NCI-H510A treated with DMSO at 0.1 percent for 48 hours (cell line): ENCODE measurements around the gene ZNF579.

Experiments used
- DNase-seq: peaks from one replicate; lab custom pipeline; 2025; lab: John Stamatoyannopoulos, UW

ZNF579 gene

DNA sequence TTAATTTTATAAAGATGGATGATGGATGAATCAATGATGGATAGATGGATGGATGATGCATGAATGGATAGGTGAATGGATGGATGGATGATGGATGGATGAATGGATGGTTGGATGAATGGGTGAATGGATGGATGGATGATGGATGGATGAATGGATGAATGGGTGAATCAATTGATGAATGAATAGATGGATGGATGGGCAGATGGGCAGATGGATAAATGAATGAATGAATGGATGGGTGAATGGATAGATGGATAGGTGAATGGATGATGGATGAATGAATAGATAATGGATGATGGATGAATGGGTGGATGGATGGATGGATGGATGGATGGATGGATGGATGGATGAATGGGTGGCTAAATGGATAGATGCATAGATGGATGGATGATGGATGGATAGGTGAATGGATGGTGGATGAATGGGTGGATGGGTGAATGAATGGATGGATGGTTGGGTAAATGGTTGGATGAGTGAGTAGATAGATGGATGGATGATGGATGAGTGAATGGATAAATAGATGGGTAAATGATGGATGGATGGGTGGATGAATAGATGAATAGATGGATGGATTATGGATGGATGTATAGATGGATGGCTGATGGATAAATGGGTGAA is 12.8 kb downstream of the ZNF579 start:
- no peak for DNase-seq

DNA sequence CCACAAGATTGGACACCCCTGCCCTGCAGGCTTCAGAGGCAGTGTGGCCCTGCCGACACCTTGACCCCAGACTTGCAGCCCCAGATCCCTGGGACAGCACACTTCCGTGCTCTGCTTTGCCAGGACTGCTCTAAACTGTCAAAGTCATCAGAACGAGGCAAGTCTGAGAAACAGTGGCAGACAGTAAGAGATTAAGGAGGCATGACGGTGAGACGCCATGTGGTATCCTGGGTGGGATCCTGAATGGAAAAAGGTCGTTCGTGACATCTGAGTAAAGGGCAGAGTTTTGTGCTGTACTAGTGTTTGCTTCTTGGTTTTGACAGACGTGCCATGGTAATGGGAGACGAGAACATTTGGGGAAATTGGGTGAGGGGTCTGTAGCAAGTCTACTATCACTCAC is 13.8 kb downstream of the ZNF579 start:
- DNase-seq: no peak

DNA sequence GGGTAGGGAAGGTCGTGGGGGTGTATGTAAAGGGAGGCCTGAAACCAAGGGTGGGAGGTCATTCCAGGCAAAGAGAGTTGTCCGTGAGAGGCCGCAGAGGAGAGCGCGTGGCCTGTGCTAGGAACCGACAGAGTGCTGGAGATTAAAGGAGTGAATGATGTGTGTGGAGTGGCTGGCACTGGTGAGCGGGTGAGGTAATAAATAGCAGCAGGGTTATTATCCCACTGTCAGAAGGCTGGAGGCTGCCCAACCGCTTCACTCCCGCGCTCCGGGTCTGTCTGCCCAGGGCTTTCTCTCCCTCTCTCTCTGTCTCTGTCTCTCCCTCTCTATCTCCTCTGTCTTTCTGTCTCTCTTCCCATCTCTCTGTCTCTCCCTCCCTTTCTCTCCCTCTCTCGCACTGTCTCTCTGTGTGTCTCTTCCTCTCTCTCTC is 17.4 kb downstream of the ZNF579 start:
- no peak for DNase-seq

DNA sequence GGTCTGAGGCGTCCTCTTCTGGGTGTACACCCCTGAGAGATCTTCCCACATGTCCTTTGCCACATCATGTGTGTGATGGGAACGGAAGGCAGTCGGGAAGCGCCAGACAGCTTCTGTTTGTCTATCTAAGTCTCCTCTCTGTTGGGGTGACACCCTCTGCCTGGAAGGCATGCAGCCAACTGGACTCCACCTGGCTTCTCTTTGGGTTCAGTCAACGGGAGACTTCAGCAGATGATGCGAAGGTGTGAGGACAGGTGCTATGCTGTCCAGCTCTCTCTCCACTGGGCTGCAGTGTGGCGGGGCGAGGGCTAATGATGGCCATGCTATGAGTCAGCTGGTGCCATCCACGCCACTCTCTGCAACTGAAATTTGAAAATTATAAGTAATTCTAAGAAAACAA is 21.0 kb downstream of the ZNF579 start:
- DNase-seq: no peak

DNA sequence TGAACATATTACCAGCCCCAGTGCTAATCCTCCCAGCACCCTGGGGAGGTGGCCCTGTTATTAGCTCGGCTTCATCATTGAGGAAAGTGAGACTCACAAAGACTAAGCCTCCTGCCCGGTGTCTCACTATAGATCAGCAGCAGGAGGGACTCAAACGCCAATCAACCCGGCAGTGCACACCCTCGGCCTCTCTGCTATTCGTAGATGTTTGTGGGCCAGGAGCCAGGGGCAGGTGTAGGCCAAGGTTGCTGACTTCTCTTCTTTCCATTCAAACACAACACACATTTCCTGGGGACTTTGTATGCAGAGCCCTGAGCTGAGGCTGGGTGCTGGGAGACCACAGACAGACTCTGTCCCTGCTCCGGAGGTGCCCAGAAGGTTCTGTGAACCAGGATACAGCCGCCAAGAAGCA is 25.9 kb downstream of the ZNF579 start:
- no peak for DNase-seq

DNA sequence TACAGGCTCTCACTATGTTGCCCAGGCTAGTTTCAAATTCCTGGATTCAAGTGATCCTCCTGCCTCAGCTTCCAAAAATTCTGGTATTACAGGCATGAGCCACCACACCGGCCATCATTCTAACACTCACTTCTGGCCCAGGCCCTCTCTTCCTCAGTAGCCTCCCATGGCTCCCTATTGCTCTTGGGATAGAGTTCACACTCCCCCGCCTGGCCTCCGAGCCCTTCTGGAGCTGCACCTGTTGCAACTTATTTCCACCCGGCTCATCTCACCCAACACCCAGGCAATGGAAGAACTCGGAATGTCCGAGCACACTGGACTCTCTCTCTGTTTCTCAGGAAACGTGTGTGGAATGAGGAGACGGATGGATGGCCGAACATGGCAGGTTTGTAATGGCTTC is 26.3 kb downstream of the ZNF579 start:
- no peak for DNase-seq

DNA sequence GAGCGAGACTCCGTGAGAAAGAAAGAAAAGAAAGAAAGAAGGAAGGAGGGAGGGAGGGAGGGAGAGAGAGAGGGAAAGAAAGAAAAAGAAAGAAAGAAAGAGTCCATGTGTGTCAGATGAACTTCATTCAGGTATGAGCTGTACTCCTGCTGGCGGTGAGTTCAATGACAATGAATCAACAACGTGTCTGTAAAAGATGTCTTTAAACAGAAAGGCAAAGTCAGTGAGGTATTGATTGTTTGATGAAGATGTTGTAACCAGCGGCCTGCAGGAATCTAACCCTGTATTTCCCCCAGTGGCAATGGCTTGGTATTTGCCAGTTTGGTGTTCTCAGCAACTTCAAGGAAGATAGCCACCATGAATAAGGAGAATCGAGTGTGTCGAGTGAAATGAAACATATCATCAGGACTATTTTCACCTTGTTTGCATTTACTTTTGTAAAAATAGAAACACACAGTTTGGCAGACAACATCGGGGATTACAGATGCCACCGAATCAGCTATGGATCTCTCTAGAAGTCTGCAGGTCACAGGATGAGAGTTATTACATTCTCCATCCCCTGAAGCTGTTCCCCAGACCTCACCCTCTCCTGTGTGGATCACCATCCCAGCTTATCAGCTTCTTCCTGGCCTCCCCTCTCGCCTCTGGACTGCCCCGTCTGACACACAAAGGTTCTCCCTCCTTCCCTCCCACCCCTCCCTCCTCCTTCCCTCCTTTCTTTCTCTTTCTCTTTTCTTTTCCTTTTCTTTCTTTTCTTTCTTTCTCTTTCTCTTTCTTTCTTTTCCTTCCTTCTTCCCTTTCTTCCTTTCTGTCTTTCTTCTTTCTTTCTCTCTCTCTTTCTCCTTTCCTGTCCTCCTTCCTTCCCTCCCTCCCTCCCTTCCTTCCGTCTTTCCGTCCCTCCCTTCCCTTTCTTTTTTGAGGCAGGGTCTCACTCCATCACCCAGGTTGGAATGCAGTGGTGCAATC is 27.1 kb downstream of the ZNF579 start:
- DNase-seq: no peak

DNA sequence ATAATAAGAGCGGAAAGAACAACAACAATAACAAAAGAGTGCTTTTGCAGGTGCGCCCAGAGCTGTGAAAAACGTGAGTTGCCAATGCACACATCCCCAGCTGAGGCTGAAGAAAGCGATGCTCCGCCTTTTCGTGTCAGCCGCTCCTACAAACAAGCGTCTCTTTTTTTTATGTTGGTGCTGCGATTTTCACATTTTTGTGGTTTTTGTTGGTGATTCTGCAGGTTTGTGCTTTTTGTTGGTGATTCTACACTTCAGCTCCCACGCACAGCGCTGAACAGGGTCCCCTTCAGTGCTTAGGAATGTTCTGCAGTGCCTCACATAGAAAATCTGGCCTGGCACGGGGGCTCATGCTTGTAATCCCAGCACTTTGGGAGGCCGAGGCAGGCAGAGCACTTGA is 28.0 kb downstream of the ZNF579 start:
- no peak for DNase-seq

DNA sequence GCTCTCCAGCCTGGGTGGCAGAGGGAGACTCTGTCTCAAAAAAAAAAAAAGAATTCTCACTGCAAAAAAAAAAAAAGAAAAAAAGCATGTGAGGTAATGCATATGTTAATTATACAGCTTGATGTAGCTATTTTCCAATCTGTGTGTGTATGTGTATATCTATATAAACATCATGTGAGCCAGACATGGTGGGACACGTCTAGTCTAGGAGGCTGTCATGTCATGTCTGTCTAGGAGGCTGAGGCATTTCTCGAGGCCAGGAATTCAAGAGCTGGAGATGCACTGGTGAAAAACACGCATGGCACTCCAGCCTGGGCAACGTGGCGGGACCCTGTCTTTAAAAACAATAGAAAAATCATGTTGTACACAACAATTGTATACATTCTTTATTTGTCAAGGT is 28.4 kb downstream of the ZNF579 start:
- DNase-seq: no peak

DNA sequence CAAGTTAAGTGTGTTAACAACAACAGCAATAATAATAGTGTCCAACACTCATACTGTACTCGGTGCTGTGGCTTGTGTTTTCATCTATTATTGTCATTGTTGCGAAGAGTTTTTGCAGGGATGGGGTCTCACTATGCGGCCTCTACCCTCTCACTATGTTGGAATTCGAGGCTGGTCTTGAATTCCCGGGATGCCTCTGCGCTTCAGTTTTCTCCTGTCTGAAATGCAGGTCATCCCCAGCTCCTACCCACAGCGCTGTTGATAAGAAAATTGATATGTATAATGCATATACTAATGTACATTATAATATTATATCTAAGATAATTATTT is 30.4 kb downstream of the ZNF579 start:
- DNase-seq: no peak

DNA sequence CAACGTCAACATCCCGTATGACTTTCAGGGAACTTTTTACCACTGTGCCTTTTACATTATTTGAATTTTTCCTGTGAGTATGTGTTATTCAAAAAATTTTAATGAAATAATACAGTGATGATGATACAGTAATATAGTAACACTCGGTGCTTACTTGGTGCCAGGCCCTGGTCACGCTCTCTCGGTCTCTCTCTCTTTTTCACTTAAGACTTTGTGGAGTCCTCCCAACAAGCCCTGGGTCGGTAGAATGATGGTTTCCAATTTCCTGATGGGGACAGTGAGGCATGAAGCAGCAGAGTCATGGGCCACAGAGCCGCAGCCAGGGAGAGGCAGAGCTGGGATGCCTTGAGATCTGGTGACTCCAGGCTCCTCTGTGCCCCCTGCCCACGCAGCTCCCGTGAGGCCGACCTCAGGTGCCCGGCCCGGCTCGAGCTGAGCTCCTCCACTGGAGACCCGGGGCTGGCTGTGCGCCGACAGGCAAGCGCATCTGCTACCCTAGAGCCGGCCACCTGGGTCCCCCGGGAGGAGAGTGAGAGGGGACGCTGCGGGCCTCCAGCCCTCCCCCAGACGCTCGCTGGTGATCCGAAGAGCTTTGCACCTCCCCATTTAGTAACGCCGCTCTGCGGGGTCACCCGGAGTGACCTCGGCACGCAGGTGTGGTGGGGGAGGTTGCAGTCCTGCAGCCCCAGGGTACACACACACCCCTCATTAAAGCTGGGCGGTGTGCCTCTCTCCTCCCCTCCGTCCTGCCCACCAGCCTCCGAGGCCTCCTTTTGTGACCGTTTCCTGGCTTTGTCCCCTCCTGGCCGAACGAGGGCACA is 30.9 kb downstream of the ZNF579 start:
- DNase-seq: no peak

DNA sequence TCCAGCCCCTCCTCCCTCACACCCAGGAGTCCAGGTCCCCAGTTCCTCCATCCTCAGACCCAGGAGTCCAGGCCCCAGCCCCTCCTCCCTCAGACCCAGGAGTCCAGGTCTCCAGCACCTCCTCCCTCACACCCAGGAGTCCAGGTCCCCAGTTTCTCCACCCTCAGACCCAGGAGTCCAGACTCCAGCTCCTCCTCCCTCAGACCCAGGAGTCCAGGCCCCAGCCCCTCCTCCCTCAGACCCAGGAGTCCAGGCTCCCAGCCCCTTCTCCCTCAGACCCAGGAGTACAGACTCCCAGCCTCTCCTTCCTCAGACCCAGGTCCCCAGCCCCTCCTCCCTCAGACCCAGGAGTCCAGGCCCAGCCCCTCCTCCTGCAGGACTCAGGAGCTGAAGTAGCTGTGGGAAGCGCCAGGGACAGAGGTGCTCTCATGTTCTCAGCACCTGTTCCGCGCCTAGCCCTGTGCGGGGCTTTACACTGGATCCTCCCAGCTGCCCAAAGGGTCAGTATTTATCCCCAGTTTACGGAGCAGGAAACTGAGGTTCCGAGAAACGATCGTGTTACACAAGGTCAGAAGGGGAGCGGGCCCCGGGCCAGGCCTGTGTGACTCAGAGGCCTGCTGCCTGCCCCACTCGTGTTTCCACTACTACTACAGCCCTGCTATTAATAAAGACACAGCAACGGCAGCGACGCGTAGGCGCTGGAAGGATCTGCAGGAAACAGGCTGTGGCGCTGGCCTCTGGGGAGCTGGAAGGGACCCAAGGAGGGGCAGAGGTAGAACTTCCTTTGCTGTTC is 33.6 kb downstream of the ZNF579 start:
- DNase-seq: no peak

DNA sequence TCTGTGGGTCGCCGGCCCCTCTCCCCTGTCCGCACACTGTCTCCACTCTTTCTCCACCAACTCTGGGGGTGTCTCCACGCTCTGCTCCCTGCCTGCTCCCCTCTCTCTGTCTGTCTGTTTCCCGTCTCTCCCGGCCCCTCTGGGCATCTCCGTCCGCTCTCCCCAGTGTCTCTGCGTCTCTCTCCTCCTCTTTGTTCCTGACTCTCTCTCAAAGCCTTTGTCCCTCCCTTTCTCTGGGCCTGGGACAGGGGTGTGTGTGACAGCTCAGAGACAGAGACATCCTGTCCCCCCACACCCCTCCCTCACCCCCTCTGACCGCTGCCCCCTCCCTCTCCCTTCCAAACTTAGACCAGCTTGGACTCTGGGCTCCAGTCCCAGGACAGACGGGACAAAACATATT is 34.6 kb downstream of the ZNF579 start:
- no peak for DNase-seq

DNA sequence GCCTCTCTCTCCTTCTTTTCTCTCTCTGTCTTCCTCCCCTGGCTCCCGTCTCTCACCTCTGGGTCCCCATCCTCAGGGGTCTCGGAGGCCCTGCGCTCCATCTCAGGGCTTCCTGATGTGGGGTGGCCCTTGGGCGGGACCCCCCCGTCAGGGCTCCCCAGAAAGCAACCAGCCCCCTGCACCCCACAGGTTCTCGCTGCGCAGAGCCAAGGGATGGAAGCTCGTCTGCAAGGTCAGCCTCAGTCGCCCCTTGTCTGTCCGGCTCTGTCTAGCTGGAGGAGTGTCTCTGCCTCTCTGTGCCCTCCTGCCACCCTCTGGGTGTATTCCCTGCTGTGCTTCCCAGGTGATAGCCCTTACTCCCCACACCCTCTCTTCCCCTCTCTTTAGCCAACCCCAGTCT is 35.2 kb downstream of the ZNF579 start, which contains the start of gene SBK3:
TSS of gene SBK3 (minus strand) at position 101 of the 400 bp plus-strand sequence. CDS start at position 101, 0 bp downstream.
- DNase-seq: no peak

DNA sequence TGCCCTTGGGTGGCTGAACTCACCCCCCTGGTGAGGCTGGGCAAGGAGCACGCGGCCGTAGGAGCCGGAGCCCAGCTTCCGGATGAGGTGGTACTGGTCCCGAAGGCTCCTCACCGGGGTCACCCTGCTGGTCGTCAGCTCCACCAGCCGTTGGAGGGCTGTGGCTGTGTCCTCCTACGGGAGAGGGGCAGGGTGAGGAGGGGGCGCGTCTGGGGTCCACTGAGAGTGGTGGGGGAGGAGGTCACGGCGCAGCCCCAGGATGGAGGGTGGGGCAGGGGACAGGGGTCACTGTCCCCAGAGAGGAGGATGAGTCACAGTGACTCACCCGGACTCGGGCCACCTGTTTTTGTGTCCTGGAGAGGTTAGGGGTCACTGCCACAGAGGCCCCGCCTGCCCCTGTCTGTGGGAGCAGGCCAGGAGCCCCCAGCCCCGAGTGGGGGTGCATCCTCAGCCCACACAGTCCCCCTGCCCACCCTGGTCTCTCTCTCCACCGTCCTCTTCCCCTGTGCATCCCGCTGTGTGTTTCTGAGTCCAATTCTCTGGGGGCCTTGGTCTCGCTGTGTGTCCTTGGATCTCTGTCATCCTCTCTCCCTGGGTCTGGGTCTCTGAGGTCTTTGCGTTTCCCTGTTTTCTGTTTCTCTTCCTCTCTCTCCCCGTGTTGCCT is 35.7 kb downstream of the ZNF579 start:
- DNase-seq: no peak

DNA sequence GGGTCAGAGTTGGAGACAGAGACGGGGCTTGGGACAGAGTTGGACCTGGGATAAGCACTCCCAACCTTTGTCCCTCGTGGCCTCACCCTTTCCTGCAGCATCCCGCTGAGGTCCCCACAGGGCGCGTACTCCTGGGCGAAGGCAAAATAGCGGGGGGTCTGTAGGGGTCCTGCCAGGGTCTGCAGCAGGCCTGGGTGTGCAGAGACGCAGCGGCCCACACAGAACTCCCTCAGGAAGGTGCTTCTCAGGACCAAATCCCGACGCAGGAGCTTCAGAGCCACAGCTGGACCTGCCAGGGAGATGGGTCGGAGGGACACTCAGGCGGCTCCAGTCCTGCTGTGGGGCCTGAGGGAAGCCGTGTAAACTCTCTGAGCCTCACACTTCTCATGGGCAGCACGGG is 36.6 kb downstream of the ZNF579 start:
- no peak for DNase-seq

DNA sequence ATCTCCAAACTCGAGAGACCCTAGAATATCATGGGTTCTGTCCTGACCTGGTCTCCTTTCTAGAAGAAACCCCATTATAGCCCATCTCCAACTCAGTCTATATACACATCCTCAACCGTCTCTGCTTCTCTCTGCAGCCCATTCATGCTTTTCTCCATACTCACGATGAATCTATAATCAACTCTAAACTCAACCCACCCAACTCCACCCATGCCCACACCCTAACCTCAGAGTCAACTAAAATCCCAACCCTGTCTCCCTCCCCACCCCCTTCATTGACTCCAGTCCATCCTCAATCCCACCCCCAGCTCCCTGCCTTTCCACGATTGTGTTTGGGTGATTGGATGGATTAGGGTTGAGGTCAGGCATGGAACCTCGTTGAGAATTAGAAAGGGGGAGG is 37.1 kb downstream of the ZNF579 start:
- DNase-seq: no peak

DNA sequence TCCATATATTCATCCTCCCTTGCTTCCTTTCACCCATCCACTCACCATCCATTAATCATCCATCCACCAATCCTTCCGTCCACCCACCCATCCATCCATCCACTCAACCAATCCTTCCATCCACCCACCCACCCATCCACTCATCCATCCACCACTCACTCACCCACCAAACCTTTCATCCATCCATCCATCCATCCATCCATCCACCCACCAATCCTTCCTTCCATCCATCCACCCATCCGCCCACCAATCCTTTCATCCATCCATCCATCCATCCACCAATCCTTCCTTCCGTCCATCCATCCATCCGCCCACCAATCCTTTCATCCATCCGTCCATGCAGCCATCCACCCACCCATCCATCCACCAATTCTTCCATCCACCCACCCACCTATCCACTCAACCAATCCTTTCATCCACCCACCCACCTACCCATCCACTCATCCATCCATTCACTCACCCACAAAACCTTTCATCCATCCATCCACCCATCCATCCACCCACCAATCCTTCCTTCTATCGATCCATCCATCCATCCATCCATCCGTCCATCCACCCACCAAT is 38.3 kb downstream of the ZNF579 start:
- DNase-seq: no peak

DNA sequence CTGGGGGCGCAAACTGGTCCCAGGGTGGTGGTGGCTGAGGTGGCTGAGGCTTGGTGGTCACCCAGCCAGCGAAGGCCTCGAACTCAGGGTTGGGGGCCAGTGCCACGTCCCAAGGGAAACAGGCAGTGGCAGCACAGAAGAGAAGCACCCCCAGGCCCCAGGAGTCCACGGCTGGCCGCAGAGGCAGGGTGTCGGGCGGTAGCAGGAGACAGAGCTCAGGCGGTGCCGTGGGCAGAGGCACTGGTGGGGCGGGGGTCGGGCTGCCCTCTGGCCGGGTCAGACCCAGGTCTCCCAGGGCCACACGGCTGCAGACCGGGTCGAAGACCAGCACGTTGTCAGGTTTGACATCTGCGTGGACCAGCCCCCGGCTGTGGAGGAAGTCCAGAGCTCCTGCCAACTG is 39.6 kb downstream of the ZNF579 start:
- DNase-seq: no peak

DNA sequence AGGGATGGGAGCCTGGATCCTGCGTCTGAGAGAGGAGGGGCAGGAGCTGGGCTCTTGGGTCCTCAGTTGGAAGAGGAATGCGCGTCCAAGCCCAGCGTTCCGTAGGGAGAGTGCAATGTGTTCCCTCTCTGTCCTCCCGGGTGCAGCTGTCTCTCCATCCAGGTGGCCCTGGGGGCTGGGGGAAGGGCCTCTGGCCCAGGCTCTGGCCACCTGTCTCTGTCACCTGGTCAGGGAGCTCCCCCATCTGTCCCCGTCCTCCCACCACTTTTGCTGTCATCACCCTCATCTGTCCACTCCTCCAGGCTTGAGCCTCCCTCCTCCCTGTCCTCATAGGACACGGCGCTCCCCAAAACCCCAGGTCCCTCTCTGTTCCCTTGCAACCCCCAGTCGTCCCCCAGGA is 40.0 kb downstream of the ZNF579 start:
- no peak for DNase-seq
